Fibroblast of the aortic adventitia (primary cell): Measurements from ENCODE around the gene AKR1D1. TPM values are rescaled to one million over a fixed set of nuclear protein-coding genes. Genes with fewer than 3 reads are reported as not detected.

Source experiments
- DNase-seq: peaks from one replicate; pipeline ENCODE4 v3.0.0-alpha.2; 2010; ENCODE audit warnings: low read depth
- H3K4me3 ChIP-seq: 2 replicates; pipeline ENCODE4 v1.5.1; 2011; ENCODE audit warnings: low read depth, mild to moderate bottlenecking, control low read depth, low read length, moderate library complexity
- total RNA-seq: library from RNA; depleted of rRNA; stranded (reverse); fragments of >200 nt; gene quantifications from 2 replicates; pipeline ENCODE4 v1.2.3, GENCODE V29; 2012; ENCODE audit warnings: low replicate concordance
- TF ChIP-seq, protein P1 (sequence below): IDR thresholded peaks from 2 replicates; pipeline ENCODE4 v1.5.1; 2011; ENCODE audit warnings: mild to moderate bottlenecking, low read length, control low read depth, inconsistent platforms; ENCODE audit not compliant: insufficient read depth

Gene AKR1D1
- total RNA-seq, 1 donor = not detected

DNA sequence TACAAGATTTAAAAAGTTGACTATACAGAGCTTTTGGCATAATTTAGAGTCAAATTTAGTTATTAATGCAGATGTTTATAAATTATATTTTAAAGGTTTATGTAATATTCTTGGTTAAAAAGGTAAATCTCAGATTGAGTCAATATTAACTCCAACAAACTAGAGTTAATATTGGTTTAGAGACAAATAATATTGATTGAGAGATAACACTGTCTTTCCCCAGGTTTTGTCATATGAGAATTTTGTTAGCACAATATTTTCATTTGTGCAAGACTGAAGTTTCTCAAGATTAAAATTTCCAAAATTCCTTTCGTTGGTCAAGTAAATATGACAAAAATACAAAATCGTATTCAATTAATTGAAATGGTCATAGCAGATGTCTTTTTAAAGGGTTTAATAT is 12.9 kb upstream of the AKR1D1 start:
- no peak overlapping the region for H3K4me3 ChIP-seq

DNA sequence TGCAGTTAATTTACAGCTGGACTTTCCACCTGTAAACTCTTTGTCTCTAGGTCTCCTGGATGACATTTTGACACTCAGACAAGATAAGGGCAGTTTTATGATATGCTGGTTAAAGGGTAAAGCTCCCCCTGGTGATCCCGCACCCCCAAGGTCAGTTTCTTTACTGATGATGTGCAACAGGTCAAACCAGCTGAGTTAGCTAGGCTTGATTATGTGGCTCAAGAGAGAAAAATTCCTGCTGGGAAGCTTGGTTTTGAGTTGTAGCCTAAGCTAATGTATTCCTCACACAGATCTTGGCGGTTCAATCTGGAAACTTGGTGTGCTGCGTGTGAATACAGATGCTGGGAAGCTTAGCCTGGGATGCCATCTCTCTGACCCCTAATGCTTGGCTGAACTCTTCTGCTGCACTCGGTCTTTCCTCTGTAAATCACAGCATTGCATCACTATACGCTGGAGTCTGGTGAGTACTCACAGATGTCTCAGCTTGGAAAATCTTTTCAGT is 11.4 kb upstream of the AKR1D1 start:
- TF ChIP-seq, protein P1, sequence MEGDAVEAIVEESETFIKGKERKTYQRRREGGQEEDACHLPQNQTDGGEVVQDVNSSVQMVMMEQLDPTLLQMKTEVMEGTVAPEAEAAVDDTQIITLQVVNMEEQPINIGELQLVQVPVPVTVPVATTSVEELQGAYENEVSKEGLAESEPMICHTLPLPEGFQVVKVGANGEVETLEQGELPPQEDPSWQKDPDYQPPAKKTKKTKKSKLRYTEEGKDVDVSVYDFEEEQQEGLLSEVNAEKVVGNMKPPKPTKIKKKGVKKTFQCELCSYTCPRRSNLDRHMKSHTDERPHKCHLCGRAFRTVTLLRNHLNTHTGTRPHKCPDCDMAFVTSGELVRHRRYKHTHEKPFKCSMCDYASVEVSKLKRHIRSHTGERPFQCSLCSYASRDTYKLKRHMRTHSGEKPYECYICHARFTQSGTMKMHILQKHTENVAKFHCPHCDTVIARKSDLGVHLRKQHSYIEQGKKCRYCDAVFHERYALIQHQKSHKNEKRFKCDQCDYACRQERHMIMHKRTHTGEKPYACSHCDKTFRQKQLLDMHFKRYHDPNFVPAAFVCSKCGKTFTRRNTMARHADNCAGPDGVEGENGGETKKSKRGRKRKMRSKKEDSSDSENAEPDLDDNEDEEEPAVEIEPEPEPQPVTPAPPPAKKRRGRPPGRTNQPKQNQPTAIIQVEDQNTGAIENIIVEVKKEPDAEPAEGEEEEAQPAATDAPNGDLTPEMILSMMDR = no peak
- peak; percentile 33 for DNase-seq
- H3K4me3 ChIP-seq = no peak overlapping the region

More for the DNA sequence above, 12.9 kb upstream of the AKR1D1 start:
- TF ChIP-seq, protein P1 = no peak
- DNase-seq = no peak

DNA sequence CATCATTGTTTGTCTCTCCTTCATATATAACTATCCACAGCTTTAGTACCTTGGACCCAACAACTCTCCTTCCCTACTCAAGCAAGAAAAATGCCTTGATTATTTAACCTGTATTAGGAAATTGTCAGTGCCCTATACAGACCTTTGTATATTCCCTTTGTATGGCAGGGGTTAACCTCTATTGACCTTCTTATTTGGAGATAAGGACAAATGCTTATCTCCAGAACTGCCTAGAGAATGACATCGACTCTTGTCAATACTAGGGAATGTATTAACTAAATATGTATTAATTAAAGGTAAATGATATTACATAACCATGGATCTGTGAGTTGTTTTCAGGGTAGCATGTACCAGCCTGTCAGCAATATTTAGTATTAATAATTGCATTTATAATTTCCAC is 10.4 kb upstream of the AKR1D1 start:
- no peak overlapping the region for H3K4me3 ChIP-seq
- DNase-seq = no peak
- TF ChIP-seq, protein P1 = no peak

DNA sequence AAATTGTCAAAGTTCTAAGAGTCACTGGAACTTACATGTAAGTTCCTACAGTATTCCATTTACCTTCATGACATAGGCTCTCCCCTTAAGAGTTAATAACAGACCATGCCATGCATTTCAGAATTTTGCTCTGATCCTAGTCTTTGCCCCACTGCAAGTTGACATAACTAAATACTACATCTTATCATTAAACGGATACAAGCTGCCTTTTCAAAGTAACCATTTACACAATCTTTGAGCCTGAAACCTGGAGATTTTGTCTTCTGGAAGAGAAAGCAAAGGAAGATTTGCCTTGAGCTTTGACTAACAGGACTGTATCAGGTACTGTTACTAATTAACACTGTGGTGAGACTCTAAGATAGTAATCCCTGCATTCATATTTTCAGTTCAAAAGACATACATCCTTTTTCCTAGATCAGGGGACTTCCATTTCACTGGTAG is 9.3 kb upstream of the AKR1D1 start:
- DNase-seq = no peak
- TF ChIP-seq, protein P1 = no peak
- no peak overlapping the region for H3K4me3 ChIP-seq

DNA sequence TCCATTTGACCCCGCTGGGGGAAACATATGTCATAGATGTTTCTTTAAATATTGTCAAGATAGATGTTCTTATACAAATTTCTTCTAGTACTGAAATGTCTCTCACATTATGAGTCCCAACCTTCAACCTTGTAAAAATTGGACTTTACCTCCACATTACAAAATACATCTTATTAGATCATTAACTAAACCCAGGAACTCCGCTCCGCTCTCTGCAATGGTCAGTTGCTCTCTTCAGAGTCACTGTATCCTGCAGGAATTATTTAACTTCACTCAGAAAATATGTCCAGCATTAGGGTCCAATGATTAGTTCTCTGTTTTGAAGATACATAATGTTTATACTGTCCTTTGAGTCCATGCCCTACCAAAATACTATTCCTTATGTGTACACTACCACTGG is 8.5 kb upstream of the AKR1D1 start:
- TF ChIP-seq, protein P1 = no peak
- no peak for DNase-seq
- H3K4me3 ChIP-seq = no peak overlapping the region

DNA sequence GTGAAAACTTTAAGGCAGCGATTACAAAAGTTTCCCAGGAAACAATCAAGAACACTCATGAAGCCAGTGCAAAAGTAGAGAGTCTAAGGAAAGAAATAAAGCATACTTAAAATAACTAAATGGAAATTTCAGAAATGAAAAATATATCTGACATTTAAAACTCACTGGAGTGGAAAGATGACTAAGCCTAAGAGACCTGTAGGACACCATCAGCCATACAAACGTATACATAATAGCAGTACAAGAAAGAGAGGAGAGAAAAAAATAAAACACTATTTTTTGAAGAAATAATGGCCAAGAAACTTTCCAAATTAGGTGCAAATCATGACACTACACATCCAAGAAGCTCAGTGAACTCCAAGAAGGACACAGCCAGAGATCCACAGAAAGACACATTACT is 5.4 kb upstream of the AKR1D1 start:
- no peak for DNase-seq
- TF ChIP-seq, protein P1 = no peak
- H3K4me3 ChIP-seq = no peak overlapping the region

DNA sequence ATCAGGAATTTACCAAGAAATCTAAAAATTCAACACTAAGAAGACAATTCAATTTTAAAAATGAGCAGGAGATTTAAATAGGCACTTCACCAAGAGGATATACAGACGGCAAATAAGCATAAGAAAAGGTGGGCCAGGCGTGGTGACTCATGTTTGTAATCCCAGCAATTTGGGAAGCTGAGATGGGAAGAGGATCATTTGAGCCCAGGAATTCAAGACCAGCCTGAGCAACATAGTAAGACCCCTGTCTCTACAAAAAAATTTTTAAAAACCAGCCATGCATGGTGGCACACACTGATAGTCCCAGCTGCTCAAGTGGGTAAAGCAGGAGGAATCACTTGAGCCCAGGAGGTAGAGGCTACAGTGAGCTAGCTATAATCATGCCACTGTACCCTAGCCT is 3.5 kb upstream of the AKR1D1 start:
- no peak overlapping the region for H3K4me3 ChIP-seq
- DNase-seq = no peak
- TF ChIP-seq, protein P1 = no peak
